Astrocyte (in vitro differentiated cells and primary cell): Measurements from ENCODE around the gene CEP104.

Experiments used
- EZH2 ChIP-seq: IDR thresholded peaks from 2 replicates; pipeline ENCODE4 v1.6.1; 2012; ENCODE audit warnings: mild to moderate bottlenecking, low read length, inconsistent platforms; ENCODE audit not compliant: insufficient read depth
- TF ChIP-seq, protein P1 (sequence below): IDR thresholded peaks from 2 replicates; pipeline ENCODE4 v1.5.1; 2011; ENCODE audit warnings: low read depth, mild to moderate bottlenecking, inconsistent platforms, low read length, moderate library complexity; ENCODE audit not compliant: insufficient read depth

DNA sequence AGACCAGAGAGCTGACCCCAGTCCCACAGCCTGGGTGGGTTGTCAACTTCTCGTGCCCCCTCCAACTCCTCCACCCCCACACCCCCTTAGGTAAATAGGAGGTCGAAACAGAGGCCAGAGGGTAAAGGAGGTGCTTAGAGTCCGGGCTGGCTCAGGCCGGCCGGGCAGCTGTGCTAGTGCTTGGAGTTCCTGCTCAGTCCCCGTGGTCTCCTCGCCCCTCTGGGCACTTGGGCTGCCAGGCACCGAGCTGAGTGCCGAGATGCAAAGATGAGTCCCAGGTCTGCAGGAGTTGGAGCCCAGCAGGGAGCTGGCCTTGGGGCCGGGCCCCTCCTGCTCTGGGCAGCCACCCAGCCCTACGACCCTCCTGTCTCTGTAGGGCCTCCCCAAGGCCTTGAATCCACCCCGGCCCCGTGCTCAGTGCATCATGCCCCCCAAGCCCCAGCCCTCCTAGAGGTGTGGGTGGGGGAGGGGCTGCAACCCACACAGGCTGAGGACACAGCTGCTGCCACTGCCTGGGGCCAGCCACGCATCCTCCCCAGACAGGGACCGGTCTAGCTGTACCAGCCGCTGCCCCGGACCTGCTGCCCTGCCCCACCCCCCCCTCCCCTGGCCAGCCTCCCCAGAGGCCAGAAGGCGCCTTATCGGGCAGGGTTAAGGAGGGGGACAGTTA lies 82.6 kb downstream of the CEP104 start:
- TF ChIP-seq, protein P1, sequence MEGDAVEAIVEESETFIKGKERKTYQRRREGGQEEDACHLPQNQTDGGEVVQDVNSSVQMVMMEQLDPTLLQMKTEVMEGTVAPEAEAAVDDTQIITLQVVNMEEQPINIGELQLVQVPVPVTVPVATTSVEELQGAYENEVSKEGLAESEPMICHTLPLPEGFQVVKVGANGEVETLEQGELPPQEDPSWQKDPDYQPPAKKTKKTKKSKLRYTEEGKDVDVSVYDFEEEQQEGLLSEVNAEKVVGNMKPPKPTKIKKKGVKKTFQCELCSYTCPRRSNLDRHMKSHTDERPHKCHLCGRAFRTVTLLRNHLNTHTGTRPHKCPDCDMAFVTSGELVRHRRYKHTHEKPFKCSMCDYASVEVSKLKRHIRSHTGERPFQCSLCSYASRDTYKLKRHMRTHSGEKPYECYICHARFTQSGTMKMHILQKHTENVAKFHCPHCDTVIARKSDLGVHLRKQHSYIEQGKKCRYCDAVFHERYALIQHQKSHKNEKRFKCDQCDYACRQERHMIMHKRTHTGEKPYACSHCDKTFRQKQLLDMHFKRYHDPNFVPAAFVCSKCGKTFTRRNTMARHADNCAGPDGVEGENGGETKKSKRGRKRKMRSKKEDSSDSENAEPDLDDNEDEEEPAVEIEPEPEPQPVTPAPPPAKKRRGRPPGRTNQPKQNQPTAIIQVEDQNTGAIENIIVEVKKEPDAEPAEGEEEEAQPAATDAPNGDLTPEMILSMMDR: no peak
- no peak for TF ChIP-seq EZH2
